GM12878 (cell line): ENCODE measurements around the gene FRMD8. TPM values are rescaled to one million over a fixed set of nuclear protein-coding genes. Genes with fewer than 3 reads are reported as not detected.

ENCODE experiments used
- ATAC-seq: fragments of 200-7000 bp; cut with Tn5 transposase; 3 replicates; pipeline ENCODE4 v1.9.1; 2020; ENCODE audit warnings: mild to moderate bottlenecking, moderate library complexity
- BruUV-seq: library from RNA; stranded (reverse); fragments of 400-500 nt; replicated peaks from 2 replicates; lab custom pipeline; 2021; lab: Mats Ljungman, UMichigan
- CTCF ChIA-PET: fragments of 300-600 bp; sonication (Branson Sonifier 250); formaldehyde crosslinking; extraction: SDS; loops from one replicate; lab custom pipeline; 2021; ENCODE audit warnings: inconsistent platforms; lab: Yijun Ruan, JAX
- POLR2A ChIA-PET: fragments of 350-600 bp; formaldehyde crosslinking; extraction: SDS; loops from one replicate; lab custom pipeline; 2021; ENCODE audit warnings: inconsistent platforms; lab: Charles Lee
- RAD21 ChIA-PET: fragments of 300-600 bp; sonication (Branson Sonifier 250); formaldehyde crosslinking; loops from one replicate; lab custom pipeline; 2023; ENCODE audit warnings: antibody characterized with exemption; ENCODE audit not compliant: unreplicated experiment; lab: Charles Lee
- SMC1A ChIA-PET: fragments of 300-600 bp; sonication (Branson Sonifier 250); formaldehyde crosslinking; loops from one replicate; lab custom pipeline; 2023; ENCODE audit not compliant: unreplicated experiment, uncharacterized antibody; lab: Charles Lee
- DNase-seq: peaks from one replicate; pipeline ENCODE4 v3.0.0-alpha.2; 2011; ENCODE audit warnings: low read depth, low spot score
- FAIRE-seq: peaks from 3 replicates; lab custom pipeline; 2011; peaks lifted over from hg19 to GRCh38; lab: Jason Lieb, UNC
- H2AFZ ChIP-seq: 2 replicates; pipeline ENCODE4 v1.6.0; 2011; ENCODE audit warnings: low read depth, low read length, control low read depth; ENCODE audit not compliant: control insufficient read depth
- H3K27ac ChIP-seq: 2 replicates; pipeline ENCODE4 v1.5.1; 2011; ENCODE audit warnings: control low read depth; ENCODE audit not compliant: control insufficient read depth, insufficient read depth
- H3K27me3 ChIP-seq, 2 experiments: replicated peaks in 1 of 2; 2 replicates each; pipeline versions ENCODE4 v1.6.0 to v1.6.1; 2011; ENCODE audit warnings: low read length in 1 of 2; ENCODE audit not compliant: control insufficient read depth in 2 of 2, insufficient read depth in 2 of 2
- H3K36me3 ChIP-seq, 2 experiments: 2 replicates each; pipeline ENCODE4 v1.5.1; 2011; ENCODE audit warnings: low read length in 1 of 2; ENCODE audit not compliant: control insufficient read depth in 2 of 2, insufficient read depth in 2 of 2
- H3K4me1 ChIP-seq: 2 replicates; pipeline ENCODE4 v1.6.1; 2011; ENCODE audit warnings: mild to moderate bottlenecking, low read length, moderate library complexity, mixed read lengths; ENCODE audit not compliant: control insufficient read depth, insufficient read depth
- H3K4me2 ChIP-seq: 2 replicates; pipeline ENCODE4 v1.6.0; 2011; ENCODE audit warnings: control low read depth; ENCODE audit not compliant: control insufficient read depth, insufficient read depth
- H3K4me3 ChIP-seq: fragments of 200-600 bp; sonication (generic); 2 replicates; pipeline ENCODE4 v1.5.1; 2016
- H3K79me2 ChIP-seq: 2 replicates; pipeline ENCODE4 v1.6.0; 2011; ENCODE audit warnings: low read length; ENCODE audit not compliant: control insufficient read depth, insufficient read depth
- H3K9ac ChIP-seq: 2 replicates; pipeline ENCODE4 v1.8.0; 2011; ENCODE audit warnings: low read length, control low read depth, mixed read lengths; ENCODE audit not compliant: control insufficient read depth, insufficient read depth
- H3K9me3 ChIP-seq: replicated peaks from 3 replicates; pipeline ENCODE4 v1.5.1; 2011; ENCODE audit warnings: mild to moderate bottlenecking, low read length; ENCODE audit not compliant: control insufficient read depth, insufficient read depth
- H4K20me1 ChIP-seq: 2 replicates; pipeline ENCODE4 v1.6.0; 2011; ENCODE audit not compliant: control insufficient read depth, insufficient read depth
- CBX3 ChIP-seq: fragments of 200-600 bp; sonication (generic); IDR thresholded peaks from 2 replicates; pipeline ENCODE4 v1.6.1; 2016; ENCODE audit warnings: low read depth, borderline replicate concordance
- EED ChIP-seq: sonication (generic); IDR thresholded peaks from 2 replicates; pipeline ENCODE4 v1.6.1; 2016; ENCODE audit warnings: antibody characterized with exemption, low read depth
- NR2F1 ChIP-seq: fragments of 450-650 bp; conservative IDR thresholded peaks from 2 replicates; pipeline ENCODE4 v1.6.1; 2017; ENCODE audit warnings: mild to moderate bottlenecking
- RB1 ChIP-seq: fragments of 450-650 bp; formaldehyde crosslinking; IDR thresholded peaks from 2 replicates; pipeline ENCODE4 v1.6.1; 2017; ENCODE audit warnings: mild to moderate bottlenecking, borderline replicate concordance
- SMAD1 ChIP-seq: fragments of 450-650 bp; IDR thresholded peaks from 2 replicates; pipeline ENCODE4 v1.6.1; 2018; ENCODE audit warnings: mild to moderate bottlenecking, low read depth; ENCODE audit not compliant: partially characterized antibody
- ZBTB11 ChIP-seq: fragments of 450-650 bp; formaldehyde crosslinking; IDR thresholded peaks from 2 replicates; pipeline ENCODE4 v1.5.0; 2022; ENCODE audit warnings: mild to moderate bottlenecking, missing genetic modification characterization
- WGBS: methylation state at CpG from one replicate; pipeline ENCODE4 v1.1.6; 2016; ENCODE audit warnings: low lambda C conversion rate; ENCODE audit not compliant: insufficient replicate concordance, insufficient coverage; ENCODE audit errors: missing lambda C conversion rate; 5-methylcytosine and 5-hydroxymethylcytosine counted together
- in situ Hi-C: fragments of 300-500 bp; cut with MboI; formaldehyde crosslinking; loops from 9 replicates; pipeline ENCODE4 v1.14.3; 2018; ENCODE audit warnings: mixed read lengths
- intact Hi-C: fragments of 100-400 bp; cut with micrococcal nuclease; formaldehyde crosslinking; loops from one replicate; pipeline ENCODE4 v1.14.2; 2022; ENCODE audit not compliant: unreplicated experiment
- polyA plus RNA-seq, 11 experiments: library from polyadenylated mRNA; depleted of rRNA in 4 of 11; unstranded in 6 of 11; stranded (reverse) in 5 of 11; fragments of >200 nt; fragmentation: Nextera tagmentation in 4 of 11; fragmentation: Illumina TruSeq in 1 of 11; extraction: Ambion mirVana in 4 of 11; extraction: Trizol in 1 of 11; gene quantifications; 1 replicate in 1 of 11; 2 replicates in 10 of 11; pipeline versions ENCODE4 v1.2.1 to v1.2.3, GENCODE V29; 2011 to 2016; ENCODE audit warnings: inconsistent platforms in 2 of 11, missing spikeins in 2 of 11, low read depth in 1 of 11
- total RNA-seq, 4 experiments: library from RNA; depleted of rRNA in 3 of 4; stranded (reverse); fragments of >200 nt in 3 of 4; fragmentation: Illumina TruSeq in 1 of 4; extraction: Trizol in 1 of 4; gene quantifications; 2 replicates each; pipeline versions ENCODE4 v1.2.1 to v1.2.3, GENCODE V29; 2013 to 2021

FRMD8 gene
- total and polyA plus RNA-seq, 10 of the 15 experiments (the other 5 are each of a cell fraction or from before 2014, with no cell fraction given): 8.3 to 69.4 (median 28.0) TPM

GRCh38 chr11:65378928-65379638 is 7.4 kb upstream of the FRMD8 start (continued):
- TF ChIP-seq ZBTB11 (no peak), SMAD1 (no peak)

- FAIRE-seq (no peak), ATAC-seq (no peak), DNase-seq (no peak)
- ChIA-PET POLR2A (interaction anchor here (1.8 to 2.7 kb wide), 2 partner anchors 8 to 35 kb away, joined by 5 to 14 read pairs; no protein-coding TSS in a partner anchor), CTCF (interaction anchor here (0.7 to 3.5 kb wide), 6 partner anchors 13 to 129 kb away, joined by 3 to 28 read pairs (median 12); no protein-coding TSS in a partner anchor), SMC1A (interaction anchor here (0.5 to 3.6 kb wide), 9 partner anchors 8 to 152 kb away, joined by 3 to 20 read pairs (median 7); no protein-coding TSS in a partner anchor), RAD21 (interaction anchor here (1.2 to 2.0 kb wide), 5 partner anchors 8 to 89 kb away, joined by 3 to 6 read pairs (median 5); partner anchors contain the start of gene CDC42EP2)
- Histone ChIP-seq H3K9ac (no peak overlapping the region; the same call in 1 of the 2 replicates), H3K9me3 (no peaks in the 10 kb centered on the region), H3K27me3 (no peaks in the 10 kb centered on the region), H3K4me1 (peaks cover 46% of the 10 kb centered on the region), H4K20me1 (no peaks in the 10 kb centered on the region), H3K4me3 (no peak overlapping the region), H3K79me2 (peaks cover 13% of the 10 kb centered on the region), H3K27ac (no peak overlapping the region; the same call in 1 of the 2 replicates), H2AFZ (no peak overlapping the region), H3K36me3 (peaks cover 0 to 3% of the 10 kb centered on the region in 2 experiments; a peak in 2 of 4 replicates), H3K4me2 (no peak overlapping the region; the same call in 1 of the 2 replicates)
- no TSS peak for BruUV-seq
- intact Hi-C loops (loop anchor here (5.0 kb wide), 1 partner anchor 117 kb away; the partner anchor contains the start of gene MALAT1), in situ Hi-C loops (no loop called here)
- 94% methylated on average over 13 of the region's 13 CpGs for WGBS
- no peak for TF ChIP-seq NR2F1
- TF ChIP-seq EED: no peak
- TF ChIP-seq CBX3: no peak
- TF ChIP-seq RB1: no peak
Observed at GRCh38 chr11:65379698-65380459, 6.6 kb upstream of the FRMD8 start.
